Spleen (tissue), 11 donors: ENCODE measurements around the gene C9orf72. TPM values are rescaled to one million over a fixed set of nuclear protein-coding genes. Genes with fewer than 3 reads are reported as not detected.

Experiments used
- DNase-seq: peaks from one replicate; pipeline ENCODE4 v3.0.0-alpha.2; 2020
- H3K27ac ChIP-seq, 8 donors: fragments of 200-600 bp; sonication (generic) in 7 of 8; 1 replicate in 4 of 8; 2 replicates in 4 of 8; pipeline versions ENCODE4 v1.5.0 to v1.8.0; 2016 to 2021; ENCODE audit warnings: inconsistent platforms in 4 of 8, mild to moderate bottlenecking in 4 of 8, moderate library complexity in 1 of 8
- H3K27me3 ChIP-seq, 7 donors: fragments of 200-600 bp; sonication (generic) in 6 of 7; replicated peaks in 1 of 7; 1 replicate in 4 of 7; 2 replicates in 3 of 7; pipeline versions ENCODE4 v1.5.0 to v1.8.0; 2016 to 2021; ENCODE audit warnings: inconsistent platforms in 3 of 7, mild to moderate bottlenecking in 1 of 7
- H3K36me3 ChIP-seq, 6 donors: fragments of 200-600 bp; sonication (generic) in 5 of 6; 1 replicate in 4 of 6; 2 replicates in 2 of 6; pipeline versions ENCODE4 v1.5.0 to v1.8.0; 2016 to 2021; ENCODE audit warnings: inconsistent platforms in 2 of 6
- H3K4me1 ChIP-seq, 6 donors: fragments of 200-600 bp; sonication (generic) in 5 of 6; 1 replicate in 3 of 6; 2 replicates in 3 of 6; pipeline versions ENCODE4 v1.5.0 to v1.8.0; 2016 to 2021; ENCODE audit warnings: inconsistent platforms in 3 of 6
- H3K4me3 ChIP-seq, 8 donors: fragments of 200-600 bp; sonication (generic) in 7 of 8; 1 replicate in 4 of 8; 2 replicates in 4 of 8; pipeline versions ENCODE4 v1.5.0 to v1.8.0; 2016 to 2021; ENCODE audit warnings: inconsistent platforms in 4 of 8, mild to moderate bottlenecking in 4 of 8, moderate library complexity in 2 of 8
- H3K9me3 ChIP-seq, 8 donors: fragments of 200-600 bp; sonication (generic) in 7 of 8; 1 replicate in 4 of 8; 2 replicates in 4 of 8; pipeline versions ENCODE4 v1.5.0 to v1.8.0; 2016 to 2021; ENCODE audit warnings: inconsistent platforms in 4 of 8
- CTCF ChIP-seq, 11 experiments: fragments of 200-600 bp in 7 of 11; fragments of 450-650 bp in 4 of 11; sonication (generic) in 4 of 11; IDR thresholded peaks in 8 of 11; conservative IDR thresholded peaks in 3 of 11; 1 replicate in 7 of 11; 2 replicates in 4 of 11; pipeline versions ENCODE4 v1.4.0 to v1.8.0; 2016 to 2021; ENCODE audit warnings: antibody characterized with exemption in 11 of 11, inconsistent platforms in 4 of 11, mild to moderate bottlenecking in 1 of 11
- POLR2A ChIP-seq, 3 donors: fragments of 450-650 bp; IDR thresholded peaks; one replicate each; pipeline ENCODE4 v1.5.1; 2017; ENCODE audit warnings: antibody characterized with exemption in 3 of 3, mild to moderate bottlenecking in 1 of 3
- POLR2AphosphoS5 ChIP-seq, 3 donors: sonication (generic); formaldehyde crosslinking; IDR thresholded peaks; one replicate each; pipeline ENCODE4 v1.5.1; 2017; ENCODE audit warnings: antibody characterized with exemption in 3 of 3
- WGBS, 5 donors: extraction: QIAGEN DNeasy Blood & Tissue Kit in 3 of 5; methylation state at CpG; one replicate each; pipeline versions ENCODE4 v1.1.5 to v1.1.7; 2013 to 2018; 5-methylcytosine and 5-hydroxymethylcytosine counted together
- intact Hi-C: fragments of 100-400 bp; cut with DNase I; formaldehyde crosslinking; loops from one replicate; pipeline ENCODE4 v1.15.0; 2023; ENCODE audit warnings: low total_unique reads
- polyA plus RNA-seq, 3 donors: library from polyadenylated mRNA; stranded (reverse); fragments of 200-250 nt; gene quantifications; one replicate each; pipeline ENCODE4 v1.2.1, GENCODE V29; 2013
- total RNA-seq, 7 donors: library from RNA; depleted of rRNA in 3 of 7; stranded (reverse); fragments of >200 nt in 3 of 7; fragmentation: NEBNext Ultra II Directional in 4 of 7; extraction: Animal tissue kit (Norgen Biotek cat#: 25700) in 4 of 7; gene quantifications; one replicate each; pipeline versions ENCODE4 v1.1.0 to v1.2.1, GENCODE V29; 2016 to 2021
- donor health status: healthy with polysubstance abuse.
- donor health status: DM: no; HTN: no; CAD: no; lungs with moderate emphysema.
- donor health status: DM: no; HTN: no; CAD: no.
- donor health status: Bipolar disorder and iron deficiency.
- donor health status: healthy.
- donor health status: DM: no; HTN: no; CAD: no.
- donor health status: DM: yes; HTN: yes; CAD: no.

Gene C9orf72
- total and polyA plus RNA-seq, 10 donors = 10.1 to 88.5 (median 39.7) TPM

- WGBS, 5 donors = 87 to 90% (median 89%) methylated on average over 4 of the region's 4 CpGs
- Histone ChIP-seq H3K9me3 (no peaks in the 10 kb centered on the region), H3K4me1 (peaks cover 0 to 12% (median 5%) of the 10 kb centered on the region in 6 donors), H3K4me3 (no peak overlapping the region), H3K27me3 (no peaks in the 10 kb centered on the region), H3K27ac (no peak overlapping the region), H3K36me3 (peaks cover 0 to 5% (median 0%) of the 10 kb centered on the region in 6 donors)
- no peak for TF ChIP-seq POLR2AphosphoS5 (IDR thresholded peaks at IDR 0.05)
- TF ChIP-seq CTCF (IDR thresholded peaks at IDR 0.05 in 8 of 11, conservative IDR thresholded peaks at IDR 0.05 in 3 of 11) = no peak
- TF ChIP-seq POLR2A (IDR thresholded peaks at IDR 0.05) = no peak
- DNase-seq = no peak
- intact Hi-C loops = no loop called here
These were observed 52.3 kb downstream of the C9orf72 start for GRCh38 chr9:27520986-27521385.

GRCh38 chr9:27519466-27520465, 53.5 kb downstream of the C9orf72 start:
- 84 to 96% (median 86%) methylated on average over 10 of the region's 10 CpGs for WGBS, 5 donors
- TF ChIP-seq CTCF (IDR thresholded peaks at IDR 0.05 in 8 of 11, conservative IDR thresholded peaks at IDR 0.05 in 3 of 11) = no peak
- no peak for TF ChIP-seq POLR2AphosphoS5 (IDR thresholded peaks at IDR 0.05)
- TF ChIP-seq POLR2A (IDR thresholded peaks at IDR 0.05) = no peak
- peaks cover 0 to 5% (median 0%) of the 10 kb centered on the region in 6 donors for H3K36me3 ChIP-seq
- H3K27ac ChIP-seq = no peak overlapping the region
- H3K4me1 ChIP-seq = peaks cover 0 to 5% (median 0%) of the 10 kb centered on the region in 6 donors
- H3K4me3 ChIP-seq = no peak overlapping the region
- H3K27me3 ChIP-seq = no peaks in the 10 kb centered on the region
- H3K9me3 ChIP-seq = no peaks in the 10 kb centered on the region
- intact Hi-C loops = no loop called here
- DNase-seq = no peak

- H3K4me1 ChIP-seq = peaks cover 0 to 4% (median 0%) of the 10 kb centered on the region in 6 donors
- TF ChIP-seq POLR2AphosphoS5 (IDR thresholded peaks at IDR 0.05) (no peak), POLR2A (IDR thresholded peaks at IDR 0.05) (no peak), CTCF (IDR thresholded peaks at IDR 0.05 in 8 of 11, conservative IDR thresholded peaks at IDR 0.05 in 3 of 11) (no peak)
- H3K36me3 ChIP-seq = peaks cover 0 to 5% (median 0%) of the 10 kb centered on the region in 6 donors
- DNase-seq = no peak
- intact Hi-C loops = no loop called here
- no peaks in the 10 kb centered on the region for H3K9me3 ChIP-seq
- no peak overlapping the region for H3K27ac ChIP-seq
- no peak overlapping the region for H3K4me3 ChIP-seq
- 86 to 96% (median 91%) methylated on average over 4 of the region's 4 CpGs for WGBS, 5 donors
- H3K27me3 ChIP-seq = no peaks in the 10 kb centered on the region
These were observed 54.5 kb downstream of the C9orf72 start for GRCh38 chr9:27518809-27519208.

GRCh38 chr9:27518006-27518405, 55.3 kb downstream of the C9orf72 start:
- Histone ChIP-seq H3K9me3 (no peaks in the 10 kb centered on the region), H3K4me3 (no peak overlapping the region), H3K36me3 (peaks cover 0 to 5% (median 0%) of the 10 kb centered on the region in 6 donors), H3K4me1 (peaks cover 0 to 4% (median 0%) of the 10 kb centered on the region in 6 donors), H3K27ac (no peak overlapping the region), H3K27me3 (no peaks in the 10 kb centered on the region)
- no peak for TF ChIP-seq POLR2AphosphoS5 (IDR thresholded peaks at IDR 0.05)
- TF ChIP-seq POLR2A (IDR thresholded peaks at IDR 0.05) = no peak
- no peak for TF ChIP-seq CTCF (IDR thresholded peaks at IDR 0.05 in 8 of 11, conservative IDR thresholded peaks at IDR 0.05 in 3 of 11)
- intact Hi-C loops = no loop called here
- 94 to 96% (median 95%) methylated on average over 2 of the region's 2 CpGs for WGBS, 5 donors
- DNase-seq = no peak
